Regular cardiac myocyte (primary cell): ENCODE measurements around the gene CFHR4. TPM values are rescaled to one million over a fixed set of nuclear protein-coding genes. Genes with fewer than 3 reads are reported as not detected.

Source experiments
- total RNA-seq: library from RNA; depleted of rRNA; stranded (reverse); fragments of >200 nt; gene quantifications from 2 replicates; pipeline ENCODE4 v1.2.3, GENCODE V29; 2014

The CFHR4 gene
- not detected in 2 replicates for total RNA-seq

GRCh38 chr1:196887515-196888239, at the start of gene CFHR4:
Gene CFHR4, plus strand, starts transcription at chr1:196888052. Its CDS starts 99 bp downstream, at chr1:196888151.

GRCh38 chr1:196943568-196943967, 55.7 kb downstream of the CFHR4 start, which contains the start of gene CFHR2:
Gene CFHR2, plus strand, starts transcription at chr1:196943738. Its CDS starts 143 bp downstream, at chr1:196943881.

Other genes starting within 250 kb of the CFHR4 start
- gene CFH, start 236.0 kb upstream of the CFHR4 start, total RNA-seq = 64.8 and 320 TPM in 2 replicates
- not detected in 2 replicates for gene CFHR3, start 113.2 kb upstream of the CFHR4 start, total RNA-seq
- gene CFHR1, start 68.3 kb upstream of the CFHR4 start, total RNA-seq = 0.19 and 0.56 TPM in 2 replicates
- gene CFHR2, start 55.7 kb downstream of the CFHR4 start, total RNA-seq = not detected in 2 replicates
- gene CFHR5, start 89.5 kb downstream of the CFHR4 start, total RNA-seq = not detected in 2 replicates
- under 0.01 TPM in 1 of 2 replicates, not detected in the other for gene F13B, start 179.2 kb downstream of the CFHR4 start, total RNA-seq